GM12864 (cell line): ENCODE measurements around the gene ZBTB7A.

Experiments
- DNase-seq: peaks from one replicate; pipeline ENCODE4 v3.0.0-alpha.2; 2011; ENCODE audit warnings: low read depth
- H3K4me3 ChIP-seq: 2 replicates; pipeline ENCODE4 v1.5.1; 2011; ENCODE audit warnings: mild to moderate bottlenecking, low read depth, low read length, control low read depth
- CTCF ChIP-seq: IDR thresholded peaks from 2 replicates; pipeline ENCODE4 v1.5.1; 2011; ENCODE audit warnings: low read depth, mild to moderate bottlenecking, moderate library complexity, low read length, control low read depth, inconsistent platforms; ENCODE audit errors: missing control alignments

Gene ZBTB7A

GRCh38 chr19:4059453-4059871 lies 7.2 kb downstream of the ZBTB7A start:
- TF ChIP-seq CTCF = no peak
- H3K4me3 ChIP-seq = peak overlapping the region; percentile 50
- DNase-seq = no peak

GRCh38 chr19:4058693-4059452 lies 7.8 kb downstream of the ZBTB7A start:
- no peak for TF ChIP-seq CTCF
- DNase-seq = no peak
- peak overlapping the region; percentile 50 for H3K4me3 ChIP-seq

GRCh38 chr19:4057931-4058692 lies 8.6 kb downstream of the ZBTB7A start:
- DNase-seq = no peak
- TF ChIP-seq CTCF = no peak
- peak overlapping the region; percentile 50; the same call in 1 of the 2 replicates for H3K4me3 ChIP-seq

GRCh38 chr19:4055209-4055552 lies 11.5 kb downstream of the ZBTB7A start:
- H3K4me3 ChIP-seq = no peak overlapping the region
- no peak for TF ChIP-seq CTCF
- DNase-seq = no peak

- DNase-seq = no peak
- no peak for TF ChIP-seq CTCF
- no peak overlapping the region for H3K4me3 ChIP-seq
Observed at GRCh38 chr19:4054441-4055208, 12.1 kb downstream of the ZBTB7A start.

- TF ChIP-seq CTCF = no peak
- DNase-seq = no peak
- no peak overlapping the region for H3K4me3 ChIP-seq
Observed at GRCh38 chr19:4053423-4054324, 13.0 kb downstream of the ZBTB7A start.
